GM18507 (cell line): Measurements from ENCODE around the gene THSD7A.
"Not testable (repeated sequence)": the region's sequence is repeated elsewhere in the genome, so short reads cannot be mapped to it uniquely, and the experiment has no call there.

ENCODE experiments used
- DNase-seq: peaks from one replicate; pipeline ENCODE4 v3.0.0; 2011; ENCODE audit warnings: low read depth; ENCODE audit not compliant: insufficient read length; ENCODE audit errors: extremely low spot score
- FAIRE-seq: peaks from 2 replicates; lab custom pipeline; 2011; peaks lifted over from hg19 to GRCh38; lab: Jason Lieb, UNC

THSD7A gene

GRCh38 chr7:11541330-11541729 lies 290.7 kb downstream of the THSD7A start:
- DNase-seq (no peak), FAIRE-seq (no peak)

- FAIRE-seq (no peak), DNase-seq (no peak)
These were observed 291.7 kb downstream of the THSD7A start for GRCh38 chr7:11540271-11540761.

GRCh38 chr7:11539853-11540252 lies 292.1 kb downstream of the THSD7A start:
- DNase-seq (no peak), FAIRE-seq (no peak)

- FAIRE-seq (no peak), DNase-seq (no peak)
These were observed 293.2 kb downstream of the THSD7A start for GRCh38 chr7:11538751-11539299.

DNA sequence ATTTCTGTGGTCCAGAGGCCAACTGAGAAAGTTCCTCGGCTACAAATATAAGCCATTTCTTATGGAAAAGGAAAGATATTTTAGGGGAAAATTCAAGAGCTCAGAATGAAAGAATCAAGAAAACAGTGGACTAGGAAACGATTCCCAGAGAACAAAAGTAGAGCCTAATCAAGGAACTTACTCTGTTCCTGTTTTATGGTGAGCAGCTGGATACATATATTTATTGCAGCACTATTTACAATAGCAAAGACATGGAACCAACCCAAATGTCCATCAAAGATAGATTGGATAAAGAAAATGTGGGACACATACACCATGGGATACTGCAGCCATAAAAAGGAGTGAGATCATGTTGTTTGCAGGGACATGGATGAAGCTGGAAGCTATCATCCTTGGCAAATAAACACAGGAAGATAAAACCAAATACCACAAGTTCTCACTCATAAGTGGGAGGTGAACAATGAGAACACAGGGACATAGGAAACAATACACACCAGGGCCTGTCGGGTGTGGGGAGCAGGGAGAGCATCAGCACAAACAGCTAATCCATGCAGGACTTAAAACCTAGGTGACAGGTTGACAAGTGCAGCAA lies 298.7 kb downstream of the THSD7A start:
- no peak for DNase-seq
- FAIRE-seq, result no peak

DNA sequence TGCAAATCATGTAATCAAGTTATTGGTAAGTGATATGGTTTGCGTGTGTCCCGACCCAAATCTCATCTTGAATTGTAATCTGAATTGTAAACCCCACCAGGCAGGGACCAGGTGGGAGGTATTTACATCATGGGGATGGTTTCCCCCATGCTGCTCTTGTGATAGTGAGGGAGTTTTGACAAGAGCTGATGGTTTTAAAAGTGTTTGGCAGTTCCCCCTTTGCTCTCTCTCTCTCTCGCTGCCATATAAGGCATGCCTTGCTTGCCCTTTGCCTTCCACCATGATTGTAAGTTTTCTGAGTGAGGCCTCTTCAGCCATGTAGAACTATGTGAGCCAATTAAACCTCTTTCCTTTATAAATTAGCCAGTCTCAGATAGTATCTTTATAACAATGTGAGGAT lies 302.6 kb downstream of the THSD7A start:
- no peak for DNase-seq
- no peak for FAIRE-seq

DNA sequence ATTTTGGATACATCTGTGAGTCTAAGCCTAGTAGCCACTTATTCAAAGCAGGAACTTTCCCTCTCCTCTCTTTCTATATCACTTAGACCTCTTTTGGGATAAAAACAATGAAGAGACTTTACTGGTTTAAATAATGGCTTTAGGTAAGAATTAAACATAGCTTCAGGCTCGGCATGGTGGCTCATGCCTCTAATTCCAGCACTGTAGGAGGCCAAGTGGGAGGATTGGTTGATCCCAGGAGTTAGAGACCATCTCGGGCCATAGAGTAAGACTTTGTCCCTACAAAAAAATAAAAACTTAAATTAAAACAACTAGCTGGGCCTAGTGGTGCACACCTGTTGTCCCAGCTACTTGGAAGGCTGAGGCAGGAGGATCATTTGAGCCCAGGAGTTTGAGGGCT lies 304.3 kb downstream of the THSD7A start:
- FAIRE-seq, result no peak

GRCh38 chr7:11524476-11525397 lies 307.3 kb downstream of the THSD7A start:
- FAIRE-seq, result no peak
- no peak for DNase-seq

More for the DNA sequence above, 304.3 kb downstream of the THSD7A start:
- DNase-seq, result no peak

DNA sequence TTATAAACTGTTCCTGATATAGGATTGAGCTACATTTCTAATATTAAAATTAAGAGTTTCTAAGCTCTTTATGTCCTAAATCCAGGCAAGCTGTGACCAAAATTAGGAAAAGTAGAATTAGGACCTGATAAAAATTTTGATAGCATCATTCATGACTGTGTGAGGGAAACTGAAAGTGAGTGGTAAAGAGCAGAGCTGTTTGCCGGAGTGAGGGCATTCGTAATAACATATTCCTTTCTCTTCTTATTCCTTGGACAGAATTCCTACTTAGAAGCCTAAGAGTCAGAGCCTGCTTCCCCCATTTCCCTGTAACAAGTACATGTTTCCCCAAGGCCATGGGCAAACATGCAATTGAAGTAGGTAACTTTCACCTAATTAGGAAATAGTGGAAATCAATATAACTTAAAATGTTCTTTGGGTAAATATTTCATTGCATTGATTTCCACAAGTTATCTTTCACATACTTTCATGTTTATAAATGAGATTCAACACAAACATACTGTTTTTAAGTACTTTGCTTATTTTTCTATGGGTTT lies 310.0 kb downstream of the THSD7A start:
- FAIRE-seq, DNase-seq: not testable (repeated sequence)

DNA sequence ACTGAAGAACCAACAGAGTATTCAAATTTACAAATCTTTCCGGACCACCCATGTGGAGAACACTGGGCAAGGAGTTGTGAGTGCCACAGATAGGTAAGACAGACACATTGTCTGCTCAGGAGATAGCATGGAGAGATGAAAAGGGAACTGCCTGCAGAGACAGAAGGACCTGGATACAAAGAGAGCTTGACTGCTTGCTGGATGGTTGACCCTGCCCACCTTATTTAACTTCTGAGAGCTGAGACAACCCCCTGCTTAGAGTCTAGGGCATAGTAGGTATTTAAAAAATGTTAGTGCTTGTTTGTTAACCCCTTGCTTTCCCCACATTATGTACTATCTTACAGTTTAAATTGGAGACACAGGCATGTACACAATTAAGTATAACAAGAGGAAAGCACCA lies 314.1 kb downstream of the THSD7A start:
- FAIRE-seq (no peak), DNase-seq (no peak)

DNA sequence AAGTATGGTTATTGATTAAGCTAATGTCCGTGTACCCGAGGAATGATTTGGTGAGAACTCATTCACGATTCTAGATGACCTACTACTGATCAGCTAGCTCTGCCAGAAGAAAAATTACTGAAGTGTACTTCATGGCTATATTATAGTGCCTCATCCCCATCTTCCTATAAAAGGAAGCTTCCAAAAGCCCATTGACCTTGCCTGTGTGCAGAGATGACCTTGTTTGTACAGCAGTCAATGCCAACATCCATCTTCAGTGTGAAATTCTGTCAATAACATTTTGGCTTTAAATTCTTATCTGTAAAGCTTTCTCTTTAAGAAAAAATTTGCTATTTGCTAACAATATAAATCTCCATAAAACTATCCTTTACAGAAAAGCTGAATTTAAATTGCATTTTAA lies 315.7 kb downstream of the THSD7A start:
- FAIRE-seq, result no peak
- DNase-seq, result no peak

DNA sequence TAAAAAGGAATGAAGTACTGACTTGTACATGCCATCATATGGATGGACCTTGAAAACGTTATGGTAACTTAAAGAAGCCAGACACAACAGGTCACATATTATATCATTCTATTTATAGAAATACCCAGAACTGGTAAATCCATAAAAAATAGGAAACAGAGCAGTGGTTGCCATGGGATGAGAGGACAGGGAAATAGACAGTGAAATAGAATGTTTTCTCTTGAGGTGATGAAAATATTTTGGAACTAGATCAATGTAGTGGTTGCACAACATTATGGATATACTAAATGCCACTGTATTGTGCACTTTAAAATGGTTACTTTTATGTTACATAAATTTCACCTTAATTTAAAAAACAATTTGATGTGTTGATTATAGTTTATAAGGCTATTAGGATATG lies 318.5 kb downstream of the THSD7A start:
- FAIRE-seq (no peak), DNase-seq (no peak)

DNA sequence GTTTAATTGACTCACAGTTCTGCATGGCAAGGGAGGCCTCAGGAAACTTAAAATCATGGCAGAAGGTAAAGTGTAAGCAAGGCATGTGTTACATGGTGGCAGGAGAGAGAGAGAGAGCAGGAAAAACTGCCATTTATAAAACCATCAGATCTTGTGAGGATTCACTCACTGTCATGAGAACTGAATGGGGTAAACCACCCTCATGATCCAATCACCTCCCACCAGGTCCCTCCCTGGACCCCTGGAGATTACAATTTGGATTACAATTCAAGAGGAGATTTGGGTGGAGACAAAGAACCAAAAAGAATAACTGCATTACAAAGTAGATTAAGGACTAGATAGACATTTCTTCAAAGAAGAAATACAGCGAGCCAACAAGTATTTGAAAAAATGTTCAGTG lies 324.1 kb downstream of the THSD7A start:
- DNase-seq (no peak), FAIRE-seq (no peak)

GRCh38 chr7:11506417-11506816 lies 325.6 kb downstream of the THSD7A start:
- DNase-seq, result no peak
- no peak for FAIRE-seq

DNA sequence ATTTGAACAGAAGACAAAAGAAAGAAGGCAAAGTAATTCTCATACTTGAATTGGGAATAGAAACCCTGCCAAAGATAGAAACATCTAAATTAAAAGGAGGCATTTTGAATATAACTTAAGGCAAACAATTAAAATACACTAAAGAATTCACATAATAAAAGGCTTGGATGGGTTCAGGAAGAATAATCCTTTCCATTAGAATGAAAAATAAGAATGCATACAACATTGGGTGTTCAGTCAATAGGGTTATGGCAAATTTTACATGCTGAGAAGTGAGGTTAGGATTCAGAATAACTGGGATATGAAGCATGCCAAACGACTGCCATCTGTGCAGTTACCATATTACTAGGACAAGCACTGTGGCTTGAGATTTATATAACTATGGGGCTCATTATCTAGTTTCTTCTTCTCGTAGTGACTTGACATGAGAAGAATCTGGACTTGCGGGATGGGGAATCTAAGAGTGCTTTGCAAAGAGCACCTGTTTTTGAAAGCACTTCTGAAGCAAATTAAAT lies 326.5 kb downstream of the THSD7A start:
- no peak for FAIRE-seq

DNA sequence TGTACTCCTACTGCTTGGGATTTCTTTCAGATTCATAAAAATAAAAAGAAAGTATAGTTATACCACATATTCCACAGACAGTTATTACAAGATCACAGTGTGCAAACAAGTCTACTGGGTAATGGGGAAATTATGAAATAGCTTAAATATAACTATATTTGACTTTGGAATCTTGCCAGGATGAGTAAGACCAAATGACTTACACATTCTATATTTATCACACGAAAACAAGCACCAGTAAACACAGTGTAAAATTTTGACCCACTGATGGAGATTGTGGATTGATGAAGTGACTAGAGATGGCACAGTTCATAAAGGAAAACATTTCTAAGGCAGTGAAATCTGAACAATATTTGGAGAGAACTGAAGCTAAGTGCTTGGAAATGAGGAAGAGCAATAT lies 339.7 kb downstream of the THSD7A start:
- no peak for FAIRE-seq

More for the DNA sequence above, 326.5 kb downstream of the THSD7A start:
- no peak for DNase-seq

GRCh38 chr7:11491811-11492210 lies 340.2 kb downstream of the THSD7A start:
- no peak for FAIRE-seq

More for the DNA sequence above, 339.7 kb downstream of the THSD7A start:
- no peak for DNase-seq

DNA sequence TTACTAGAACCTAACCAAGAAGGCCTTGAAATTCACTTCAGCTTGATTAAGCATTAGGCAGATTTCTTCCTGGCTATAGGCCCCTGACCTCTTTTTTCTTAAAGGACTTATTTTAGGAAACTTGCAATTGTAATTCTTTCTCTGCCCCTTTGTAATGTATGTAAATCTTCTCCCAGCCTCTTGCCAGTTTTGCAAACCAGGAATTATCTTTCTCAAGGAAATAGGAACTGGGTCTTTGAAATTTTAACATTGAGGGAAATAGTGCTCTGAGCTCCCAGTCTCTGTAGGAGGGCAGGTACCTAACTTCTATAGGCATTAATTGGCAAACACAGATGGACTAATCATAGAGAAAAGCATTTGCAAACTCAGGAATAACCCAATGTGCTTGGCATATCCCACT lies 342.7 kb downstream of the THSD7A start:
- no peak for FAIRE-seq

More at GRCh38 chr7:11491811-11492210, 340.2 kb downstream of the THSD7A start:
- DNase-seq, result no peak

GRCh38 chr7:11486271-11486670 lies 345.7 kb downstream of the THSD7A start:
- DNase-seq (no peak), FAIRE-seq (no peak)

More for the DNA sequence above, 342.7 kb downstream of the THSD7A start:
- no peak for DNase-seq

DNA sequence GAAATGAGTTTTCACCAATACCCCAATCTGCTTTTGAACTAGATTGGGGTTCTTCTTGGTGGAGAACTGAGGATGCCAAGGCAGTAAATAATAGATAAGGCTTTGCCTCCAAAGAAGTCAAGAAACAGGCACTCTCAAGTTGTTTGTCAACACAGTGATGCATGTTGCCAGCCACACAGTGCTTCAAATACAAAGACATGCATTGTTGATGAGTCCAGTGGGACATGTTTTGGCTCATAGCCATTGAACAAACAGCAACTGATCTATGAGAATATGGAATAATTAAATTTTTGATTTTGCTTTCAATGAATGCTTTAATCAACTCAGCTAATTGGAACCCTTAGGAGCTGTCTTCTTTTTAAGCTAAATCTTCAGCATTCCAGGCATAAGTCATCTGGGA lies 346.4 kb downstream of the THSD7A start:
- FAIRE-seq (no peak), DNase-seq (no peak)
